Dermis microvascular lymphatic vessel endothelial cell (primary cell): ENCODE data around the gene PATZ1. TPM values are rescaled to one million over a fixed set of nuclear protein-coding genes. Genes with fewer than 3 reads are reported as not detected.

Experiments used
- DNase-seq, 2 donors: peaks; one replicate each; pipeline versions ENCODE4 v3.0.0 to v3.0.0-alpha.2; 2010; ENCODE audit warnings: low read depth in 2 of 2
- total RNA-seq: library from RNA; depleted of rRNA; stranded (reverse); fragments of >200 nt; gene quantifications from 2 replicates; pipeline ENCODE4 v1.2.1, GENCODE V29; 2014

Gene PATZ1
- total RNA-seq, 1 donor from 2014 or later: 11.3 TPM

- DNase-seq: peak; percentile 65 to 83
Measured at GRCh38 chr22:31313366-31314147, 32.6 kb downstream of the PATZ1 start.

- DNase-seq: no peak
Measured at GRCh38 chr22:31308181-31308580, 38.0 kb downstream of the PATZ1 start.

GRCh38 chr22:31305194-31305593 lies 41.0 kb downstream of the PATZ1 start:
- DNase-seq: no peak

DNA sequence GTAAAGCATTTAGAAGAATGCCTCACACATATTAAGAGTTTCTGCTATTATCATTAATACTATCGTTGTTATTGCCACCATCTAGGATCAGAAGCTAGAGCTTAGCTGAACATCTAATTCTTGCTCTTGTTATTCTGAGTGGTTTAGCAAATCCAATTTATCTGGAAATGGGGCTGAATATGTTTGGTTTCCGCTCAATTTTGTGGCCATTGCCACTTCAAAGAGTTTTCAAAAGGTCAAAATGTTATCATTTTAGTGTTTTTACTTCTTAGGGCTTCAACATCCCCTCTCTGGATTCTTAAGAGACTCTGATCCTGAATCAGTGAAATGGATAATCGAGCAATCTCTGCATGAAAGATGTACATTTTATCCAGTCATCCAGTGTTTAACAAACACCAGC lies 43.6 kb downstream of the PATZ1 start:
- DNase-seq: no peak

DNA sequence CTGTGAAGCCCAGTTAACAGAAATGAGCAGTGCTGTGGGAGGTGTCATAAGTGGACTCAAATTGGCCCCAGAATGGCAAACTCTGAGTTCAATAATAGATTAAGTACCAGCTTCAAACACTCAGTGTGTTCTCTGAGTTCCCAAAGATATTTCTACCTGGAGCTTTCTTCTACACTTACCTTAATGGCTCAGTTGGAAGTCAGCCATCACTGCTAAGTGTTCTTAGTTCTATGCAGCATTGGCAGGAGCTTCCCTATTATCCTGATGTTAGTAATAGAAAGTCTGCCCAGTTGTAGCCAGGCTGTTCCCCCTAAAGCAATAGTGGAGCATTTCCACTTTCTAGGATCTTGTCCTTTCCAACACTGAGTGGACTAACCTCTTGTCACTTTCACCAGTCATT lies 44.1 kb downstream of the PATZ1 start:
- no peak for DNase-seq

- DNase-seq: no peak
Measured at GRCh38 chr22:31300896-31301295, 45.2 kb downstream of the PATZ1 start.

GRCh38 chr22:31295831-31296657 lies 50.1 kb downstream of the PATZ1 start:
- peak in 1 of 2 donors; percentile 55 for DNase-seq

DNA sequence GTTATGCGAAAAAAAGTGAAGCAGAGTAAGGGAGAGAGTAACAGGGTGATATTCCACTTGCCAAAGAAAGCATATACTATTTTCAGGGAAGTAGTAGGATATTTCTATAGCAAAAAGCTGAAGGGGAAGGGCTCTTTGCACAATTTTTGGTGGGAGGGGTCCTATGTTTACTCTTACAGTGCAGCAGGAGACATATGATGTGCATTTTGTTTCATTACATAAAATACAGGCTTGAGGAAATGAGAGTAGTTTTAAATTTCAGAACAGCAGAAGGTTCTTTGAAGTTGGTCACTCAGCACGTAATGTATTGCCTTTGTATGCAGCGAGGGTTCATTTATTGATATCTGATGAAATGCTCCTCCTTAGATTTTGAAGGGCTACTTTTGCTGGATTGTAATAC lies 50.8 kb downstream of the PATZ1 start:
- no peak for DNase-seq

DNA sequence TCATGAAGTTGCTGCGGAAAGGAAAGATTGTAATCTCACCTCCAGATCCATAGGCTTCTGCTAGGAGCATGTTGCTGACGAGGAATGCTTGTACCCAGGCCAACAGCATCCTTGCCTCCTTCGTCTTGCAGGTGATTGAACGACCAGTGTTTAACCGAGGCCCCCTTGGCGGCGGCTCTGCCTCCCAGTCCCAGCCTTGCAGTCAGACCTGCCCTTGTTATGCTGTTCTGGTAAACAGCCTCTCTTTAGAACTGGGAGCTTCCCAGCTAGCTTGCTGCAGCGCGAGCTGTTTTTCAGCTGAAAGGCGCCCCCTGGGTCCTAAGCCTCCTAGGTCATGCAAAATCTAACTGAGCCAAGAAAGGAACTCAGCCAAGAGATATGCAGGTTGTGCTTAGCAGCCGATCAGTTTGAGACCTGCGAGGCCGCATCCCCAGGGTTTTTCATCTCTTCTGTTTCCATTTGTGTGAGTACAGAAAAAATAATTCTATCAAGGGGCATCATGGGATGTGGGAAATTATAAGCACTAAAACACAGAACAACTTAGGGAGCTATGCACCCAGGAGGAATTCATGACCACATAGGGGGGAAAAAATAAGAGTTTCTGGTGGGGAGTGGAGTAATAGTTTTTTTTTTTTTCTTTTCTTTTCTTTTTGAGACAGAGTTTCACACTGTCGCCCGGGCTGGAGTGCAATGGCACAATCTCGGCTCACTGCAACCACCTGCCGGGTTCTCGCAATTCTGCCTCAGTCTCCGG lies 53.7 kb downstream of the PATZ1 start, which contains the start of gene PIK3IP1:
Gene PIK3IP1 (minus strand): TSS at position 253 of the 754 bp plus-strand sequence. CDS start 144 bp downstream, at position 109.
- peak; percentile 82 to 94 for DNase-seq

GRCh38 chr22:31291481-31292235 lies 54.5 kb downstream of the PATZ1 start:
- DNase-seq: peak in 1 of 2 donors; percentile 47

GRCh38 chr22:31290494-31291471 lies 55.4 kb downstream of the PATZ1 start:
- peak; percentile 78 to 98 for DNase-seq

DNA sequence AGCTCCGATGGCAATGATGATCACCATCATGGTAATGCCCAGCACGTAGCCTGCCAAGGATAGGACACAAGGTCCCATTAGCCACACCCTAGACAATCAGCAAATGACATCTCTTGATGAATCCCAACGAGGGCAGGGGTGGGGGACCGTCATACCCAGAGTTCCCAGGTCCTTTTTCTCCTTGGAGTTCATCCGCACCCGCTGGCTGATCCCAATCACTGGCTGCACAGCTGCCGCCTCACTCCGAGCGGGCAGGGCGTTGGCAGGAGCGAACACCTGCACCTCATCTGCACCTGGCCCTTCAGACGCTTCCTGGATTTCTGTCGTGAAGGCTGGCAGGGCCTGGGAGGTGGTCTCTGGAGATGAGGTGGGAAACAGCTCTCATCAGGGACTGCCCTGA lies 56.8 kb downstream of the PATZ1 start:
- no peak for DNase-seq

- no peak for DNase-seq
Measured at GRCh38 chr22:31288496-31289240, 57.5 kb downstream of the PATZ1 start.

DNA sequence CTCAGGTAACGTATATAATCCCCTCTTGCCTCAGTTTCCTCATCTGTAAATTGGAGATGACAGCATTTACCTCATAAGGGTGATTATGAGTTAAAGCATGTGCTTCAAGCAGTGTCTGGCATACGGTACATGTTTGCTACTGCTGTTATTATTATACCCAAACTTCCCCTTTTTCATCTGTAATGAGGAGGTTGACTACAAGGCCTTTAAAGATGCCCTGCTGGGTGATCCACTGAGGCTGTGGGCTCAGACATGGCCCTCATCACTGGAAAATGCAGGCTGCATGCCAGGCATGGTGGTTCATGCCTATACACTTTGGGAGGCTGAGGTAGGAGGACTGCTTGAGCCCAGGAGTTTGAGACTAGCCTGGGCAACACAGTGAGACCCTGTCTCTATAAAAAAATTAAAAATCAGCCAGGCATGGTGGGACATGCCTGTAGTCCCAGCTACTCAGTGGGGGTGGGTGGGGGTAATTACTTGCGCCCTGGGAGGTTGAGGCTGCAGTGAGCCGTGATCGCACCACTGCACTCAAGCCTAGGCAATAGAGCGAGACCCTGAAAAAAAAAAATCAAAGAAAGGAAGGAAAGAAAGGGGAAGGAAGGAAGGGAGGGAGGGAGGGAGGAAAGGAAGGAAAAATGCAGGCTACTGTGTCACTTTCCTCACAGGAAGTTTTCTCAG lies 58.2 kb downstream of the PATZ1 start:
- no peak for DNase-seq

- DNase-seq: peak in 1 of 2 donors; percentile 67
Measured at GRCh38 chr22:31286360-31287255, 59.5 kb downstream of the PATZ1 start.

GRCh38 chr22:31284281-31285155 lies 61.6 kb downstream of the PATZ1 start:
- peak in 1 of 2 donors; percentile 20 for DNase-seq
